ENCODE data around the gene MSANTD1. TPM values are rescaled to one million over a fixed set of nuclear protein-coding genes. Genes with fewer than 3 reads are reported as not detected.

The MSANTD1 gene
- total and polyA plus RNA-seq, 4 donors: 0.33 to 3.5 (median 1.9) TPM; not detected in 1

DNA sequence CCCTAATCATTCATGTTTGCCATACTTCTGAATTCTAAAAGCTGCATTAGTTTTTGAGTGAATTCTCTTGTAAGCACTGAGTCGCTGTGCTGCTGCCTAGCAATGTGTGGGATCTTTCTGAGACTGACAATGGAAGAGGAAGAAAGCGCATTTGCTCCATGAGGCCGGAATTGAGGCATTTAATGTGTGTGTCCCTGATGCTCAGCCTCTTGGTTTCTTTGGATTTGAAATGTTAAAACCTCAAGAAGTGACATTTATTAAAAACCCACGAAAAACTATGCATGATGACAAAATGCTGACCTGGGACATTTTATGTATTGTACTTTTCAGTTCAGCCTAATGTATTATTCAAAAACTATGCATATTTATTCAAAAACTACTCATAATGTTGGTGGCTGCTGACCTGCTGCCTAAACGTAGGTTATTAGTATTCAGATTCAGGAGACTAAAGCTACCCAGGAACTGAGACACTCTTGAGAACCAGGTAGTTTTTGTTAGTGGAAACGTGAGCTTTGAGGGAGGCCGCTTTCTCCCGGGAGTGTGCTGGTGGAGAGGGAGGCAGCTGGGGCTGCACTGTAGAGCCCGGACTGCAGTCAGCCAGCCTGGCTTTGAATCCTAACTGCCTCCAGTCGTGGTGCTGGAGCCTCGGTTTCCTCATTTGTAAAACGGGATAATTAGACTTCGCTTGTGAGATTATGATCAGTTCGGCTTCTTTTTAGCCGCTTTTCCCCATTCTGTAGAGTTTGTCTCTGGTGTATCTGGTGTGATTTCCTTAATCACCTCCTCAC lies 55.2 kb downstream of the MSANTD1 start:
- WGBS, 2 donors: 75 to 77% methylated on average over 15 of the region's 15 CpGs
- peak; percentile 9 to 57 for DNase-seq

DNA sequence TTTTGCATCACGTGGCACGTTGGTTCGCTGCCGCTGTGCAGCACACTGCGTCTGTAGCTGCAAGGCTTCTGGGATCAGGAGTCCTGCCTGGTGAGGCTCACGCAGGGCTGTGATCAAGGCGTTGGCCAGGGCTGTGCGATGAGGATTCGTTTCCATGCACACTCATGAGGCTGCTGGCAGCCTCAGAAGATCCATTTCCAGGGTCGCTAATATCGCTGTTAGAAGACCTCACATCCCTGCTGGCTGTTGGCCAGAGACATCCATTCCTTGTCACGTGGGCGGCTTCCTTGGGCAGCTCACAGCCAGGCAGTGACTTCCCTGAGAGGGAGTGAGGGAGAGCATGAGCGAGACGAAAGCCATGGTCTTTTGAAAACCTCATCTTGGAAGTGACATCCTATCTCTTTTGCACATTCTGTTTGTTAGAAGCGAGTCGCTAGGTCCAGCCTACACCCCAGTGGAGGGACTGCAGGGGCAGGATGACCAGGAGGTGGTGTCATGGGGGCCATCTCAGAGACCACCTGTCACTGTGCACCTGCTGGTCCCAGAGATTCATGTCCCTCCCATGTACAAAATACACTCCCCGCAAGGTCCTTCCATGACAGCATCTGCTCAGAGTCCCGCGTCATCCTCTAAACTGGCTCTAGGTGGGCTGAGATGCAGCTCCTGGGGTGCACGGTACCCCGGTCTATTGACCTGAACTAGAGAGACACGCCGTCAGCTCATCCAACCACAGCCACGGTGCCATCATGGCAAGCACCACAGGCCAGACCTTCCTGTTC lies 56.1 kb downstream of the MSANTD1 start:
- 52 to 53% methylated on average over 25 of the region's 25 CpGs for WGBS, 2 donors
- ATAC-seq (ENCODE audit: low FRiP score) (peak; percentile 68), DNase-seq (peak; percentile 50 to 80)
- no peak overlapping the region for H3K4me3 ChIP-seq (ENCODE audit: low read length in 2 of 2)
- no peaks in the 10 kb centered on the region for H3K27me3 ChIP-seq (ENCODE audit: control insufficient read depth in 1 of 2, insufficient read depth in 2 of 2, low read length in 1 of 2)
- H3K9me3 ChIP-seq (ENCODE audit: control insufficient read depth, low read length): no peaks in the 10 kb centered on the region
- no peak overlapping the region for H3K27ac ChIP-seq (ENCODE audit: low read depth in 1 of 2, low read length in 2 of 2)
- H3K36me3 ChIP-seq (ENCODE audit: control insufficient read depth in 1 of 2, insufficient read depth in 2 of 2, low read length in 1 of 2): no peaks in the 10 kb centered on the region
- no peaks in the 10 kb centered on the region for H3K4me1 ChIP-seq (ENCODE audit: control insufficient read depth in 1 of 2, insufficient read depth in 2 of 2, low read length in 2 of 2)
- intact Hi-C loops (cut with DNase I): no loop called here

More for the DNA sequence above, 55.2 kb downstream of the MSANTD1 start:
- Histone ChIP-seq H3K36me3 (ENCODE audit: control insufficient read depth in 1 of 2, insufficient read depth in 2 of 2, low read length in 1 of 2) (no peaks in the 10 kb centered on the region), H3K27ac (ENCODE audit: low read depth in 1 of 2, low read length in 2 of 2) (no peak overlapping the region), H3K27me3 (ENCODE audit: control insufficient read depth in 1 of 2, insufficient read depth in 2 of 2, low read length in 1 of 2) (no peaks in the 10 kb centered on the region), H3K4me3 (ENCODE audit: low read length in 2 of 2) (no peak overlapping the region), H3K9me3 (ENCODE audit: control insufficient read depth, low read length) (no peaks in the 10 kb centered on the region), H3K4me1 (ENCODE audit: control insufficient read depth in 1 of 2, insufficient read depth in 2 of 2, low read length in 2 of 2) (no peaks in the 10 kb centered on the region)
- intact Hi-C loops (cut with DNase I): no loop called here
- ATAC-seq (ENCODE audit: low FRiP score): no peak

DNA sequence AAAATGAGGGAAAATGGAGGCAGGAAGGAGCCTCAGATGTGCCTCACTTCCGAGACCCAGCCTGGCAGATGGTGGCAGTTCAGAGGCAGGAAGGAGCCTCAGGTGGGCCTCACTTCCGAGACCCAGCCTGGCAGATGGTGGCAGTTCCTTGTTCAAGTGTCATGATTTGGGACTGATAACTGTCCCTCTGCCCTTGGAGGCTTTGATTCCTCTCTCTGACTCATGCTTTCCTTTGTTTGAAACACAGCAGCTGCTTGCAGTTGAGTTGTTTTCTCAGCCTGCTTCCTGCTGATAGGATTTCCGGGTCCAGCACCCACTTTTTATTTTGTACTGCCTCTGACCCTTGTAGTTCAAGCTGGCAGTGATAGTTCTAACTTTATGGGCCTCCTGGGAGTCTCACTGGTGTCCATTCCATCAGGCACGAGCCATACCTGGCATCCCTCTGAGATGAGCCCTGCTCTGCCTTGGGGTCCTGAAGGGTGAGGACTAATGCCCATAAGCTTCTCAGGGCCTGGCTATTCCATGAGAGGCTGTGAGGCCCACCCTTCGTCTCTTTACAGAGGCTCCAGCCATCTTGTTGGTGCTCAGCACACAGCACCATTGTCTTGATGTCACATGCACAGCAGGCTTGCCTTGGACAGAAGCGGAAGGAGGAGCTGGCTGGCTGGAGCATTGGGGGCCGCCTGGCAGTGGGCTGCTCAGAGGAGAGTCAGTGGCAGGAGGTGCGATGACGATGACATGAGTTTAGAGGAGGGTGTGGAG lies 56.8 kb downstream of the MSANTD1 start:
- 80 to 84% methylated on average over 9 of the region's 9 CpGs for WGBS, 2 donors
- peak; percentile 33 to 55 for DNase-seq
- Histone ChIP-seq H3K36me3 (ENCODE audit: control insufficient read depth in 1 of 2, insufficient read depth in 2 of 2, low read length in 1 of 2) (no peaks in the 10 kb centered on the region), H3K27ac (ENCODE audit: low read depth in 1 of 2, low read length in 2 of 2) (no peak overlapping the region), H3K9me3 (ENCODE audit: control insufficient read depth, low read length) (no peaks in the 10 kb centered on the region), H3K4me1 (ENCODE audit: control insufficient read depth in 1 of 2, insufficient read depth in 2 of 2, low read length in 2 of 2) (no peaks in the 10 kb centered on the region), H3K27me3 (ENCODE audit: control insufficient read depth in 1 of 2, insufficient read depth in 2 of 2, low read length in 1 of 2) (no peaks in the 10 kb centered on the region), H3K4me3 (ENCODE audit: low read length in 2 of 2) (no peak overlapping the region)
- ATAC-seq (ENCODE audit: low FRiP score): peak; percentile 2
- intact Hi-C loops (cut with DNase I): no loop called here

Other genes starting within 250 kb of the MSANTD1 start
- not detected for gene HTT-AS, start 174.6 kb upstream of the MSANTD1 start, total RNA-seq
- gene HTT-AS, start 174.6 kb upstream of the MSANTD1 start, polyA plus RNA-seq: not detected
- gene HTT, start 174.5 kb upstream of the MSANTD1 start, total RNA-seq: 10 to 100 TPM; 64.4 to 82.7 TPM
- 10 to 100 TPM in 1 of 2 donors, 1 to 10 TPM in 1; 5.1 to 17.8 TPM for gene HTT, start 174.5 kb upstream of the MSANTD1 start, polyA plus RNA-seq
- gene RGS12, start 43.9 kb downstream of the MSANTD1 start, total RNA-seq: 10 to 100 TPM; 23.9 to 40.4 TPM
- gene RGS12, start 43.9 kb downstream of the MSANTD1 start, polyA plus RNA-seq: 10 to 100 TPM; 10.3 to 28.2 TPM
- gene HGFAC, start 192.8 kb downstream of the MSANTD1 start, total RNA-seq: under 1 TPM; 0.18 to 0.49 TPM
- gene HGFAC, start 192.8 kb downstream of the MSANTD1 start, polyA plus RNA-seq: 1 to 10 TPM; 1.5 to 2.1 TPM
- gene DOK7, start 214.1 kb downstream of the MSANTD1 start, total RNA-seq: 1 to 10 TPM; 3.3 to 9.1 TPM
- gene DOK7, start 214.1 kb downstream of the MSANTD1 start, polyA plus RNA-seq: 1 to 10 TPM; 4.3 to 5.1 TPM